Thoracic aorta endothelial cell (primary cell): ENCODE results near the gene ABCG1. TPM values are rescaled to one million over a fixed set of nuclear protein-coding genes. Genes with fewer than 3 reads are reported as not detected.

Source experiments
- small RNA-seq: library from RNA; depleted of rRNA; stranded (forward); fragments of <200 nt; gene quantifications from one replicate; pipeline ENCODE3, GENCODE V24; 2012
- total RNA-seq: library from RNA; depleted of rRNA; stranded (reverse); fragments of >200 nt; gene quantifications from 2 replicates; pipeline ENCODE4 v1.2.3, GENCODE V29; 2012

ABCG1 gene
- total RNA-seq: 17.7 and 19.0 TPM in 2 replicates

GRCh38 chr21:42218836-42219605, at the start of gene ABCG1:
TSS of gene ABCG1 (plus strand) at chr21:42219140. CDS start at chr21:42219263, 123 bp downstream.

GRCh38 chr21:42315296-42315891, 96.5 kb downstream of the ABCG1 start, which contains the start of gene TFF3:
TSS of gene TFF3 (minus strand) at chr21:42315409. CDS start at chr21:42315374, 35 bp downstream.

Small RNA genes lying within 50 kb of the gene (small RNA-seq; reads per million reads assigned to genes)
- gene RNA5SP492: not detected

Other genes starting within 250 kb of the ABCG1 start
- 14.8 and 16.1 TPM in 2 replicates for gene ZBTB21, start 208.8 kb upstream of the ABCG1 start, total RNA-seq
- gene UMODL1, start 147.8 kb upstream of the ABCG1 start, total RNA-seq: not detected in 2 replicates
- gene TFF3, start 96.3 kb downstream of the ABCG1 start, total RNA-seq: 0.27 TPM in 1 of 2 replicates, not detected in the other
- not detected in 2 replicates for gene TFF2, start 131.9 kb downstream of the ABCG1 start, total RNA-seq
- gene TFF1, start 147.4 kb downstream of the ABCG1 start, total RNA-seq: not detected in 2 replicates
- gene TMPRSS3, start 176.9 kb downstream of the ABCG1 start, total RNA-seq: not detected in 2 replicates
- not detected in 2 replicates for gene UBASH3A, start 184.8 kb downstream of the ABCG1 start, total RNA-seq